ENCODE data around the gene SARDH. TPM values are rescaled to one million over a fixed set of nuclear protein-coding genes. Genes with fewer than 3 reads are reported as not detected.
"Not testable (repeated sequence)": the region's sequence is repeated elsewhere in the genome, so short reads cannot be mapped to it uniquely, and the experiment has no call there.

The SARDH gene
- total RNA-seq, 1 experiment from 2014 or later = 5.3 TPM

GRCh38 chr9:133676450-133676849, 61.7 kb downstream of the SARDH start:
- Histone ChIP-seq H3K79me2 (ENCODE audit: insufficient read depth, low read length) (no peaks in the 10 kb centered on the region), H3K23me2 (ENCODE audit: insufficient read length, low read depth, low read length, poor library complexity, severe bottlenecking) (no peaks in the 10 kb centered on the region), H3K56ac (ENCODE audit: insufficient read length, low read depth, low read length) (no peak overlapping the region), H3K9ac (ENCODE audit: extremely low read depth, insufficient read length, low read length) (no peak overlapping the region), H3K4me1 (ENCODE audit: insufficient read depth, low read length) (peaks cover 4% of the 10 kb centered on the region; the same call in 1 of the 2 replicates), H3K4ac (ENCODE audit: low read depth, low read length) (no peak overlapping the region), H2BK20ac (ENCODE audit: low read depth, low read length, poor library complexity, severe bottlenecking) (no peak overlapping the region), H3K4me2 (ENCODE audit: insufficient read depth, insufficient read length, low read length) (no peak overlapping the region), H3K9me3 (ENCODE audit: control insufficient read depth, low read depth, low read length) (no peaks in the 10 kb centered on the region), H2BK15ac (ENCODE audit: low read depth, low read length) (no peak overlapping the region), H3K79me1 (ENCODE audit: insufficient read depth, low read depth, low read length, poor library complexity, severe bottlenecking) (no peaks in the 10 kb centered on the region), H3K18ac (ENCODE audit: insufficient read length, low read depth, low read length) (no peak overlapping the region), H4K5ac (ENCODE audit: insufficient read length, low read depth, low read length) (no peak overlapping the region), H4K20me1 (ENCODE audit: control insufficient read depth, insufficient read depth, insufficient read length) (no peaks in the 10 kb centered on the region), H3K23ac (ENCODE audit: insufficient read length, low read depth, low read length) (no peak overlapping the region), H4K8ac (replicated peaks; ENCODE audit: insufficient read length, low read depth, low read length) (no peak overlapping the region), H2BK12ac (ENCODE audit: insufficient read length, low read depth, low read length) (no peak overlapping the region), H3K27ac (ENCODE audit: insufficient read length, low read depth, low read length) (no peak overlapping the region), H3K27me3 (ENCODE audit: insufficient read depth, low read length) (no peaks in the 10 kb centered on the region), H2AK5ac (ENCODE audit: insufficient read length, low read length) (no peak overlapping the region), H3T11ph (ENCODE audit: low read length) (no peak overlapping the region), H3K14ac (ENCODE audit: insufficient read depth, low read length) (no peak overlapping the region), H2AFZ (ENCODE audit: low read length) (no peak overlapping the region), H2BK5ac (ENCODE audit: insufficient read length, low read length) (no peak overlapping the region), H2BK120ac (ENCODE audit: low read depth, low read length, poor library complexity, severe bottlenecking) (no peak overlapping the region), H4K91ac (ENCODE audit: insufficient read length, low read depth, low read length) (no peak overlapping the region)
- no peaks in the 10 kb centered on the region; the same call in 1 of the 2 replicates for H3K27me3 Mint-ChIP-seq (ENCODE audit: low read depth)
- H3K9me3 Mint-ChIP-seq = peaks cover 2 to 4% of the 10 kb centered on the region in 2 experiments; a peak in 2 of 5 replicates
- no peak for DNase-seq
- TF ChIP-seq CTCF (conservative IDR thresholded peaks at IDR 0.05) = no peak
- WGBS (ENCODE audit: extremely low coverage, insufficient read length, low lambda C conversion rate) = no CpG with 5 or more reads among the region's 10 CpGs
- peaks cover 14 to 20% of the 10 kb centered on the region in 2 experiments for H3K4me1 Mint-ChIP-seq
- H3K27ac Mint-ChIP-seq = peak overlapping the region in 1 of 3 experiments; percentile 2; a peak in 1 of 7 replicates
- peaks cover 3 to 4% (median 3%) of the 10 kb centered on the region in 3 experiments; a peak in 5 of 7 replicates for H3K36me3 Mint-ChIP-seq (ENCODE audit: insufficient read depth in 1 of 3, low read depth in 3 of 3)
- H3K4me3 Mint-ChIP-seq = no peak overlapping the region

- H3K4me1 ChIP-seq (ENCODE audit: insufficient read depth, low read length); H2AFZ ChIP-seq (ENCODE audit: low read length); H3K9me3 ChIP-seq (ENCODE audit: control insufficient read depth, low read depth, low read length); H3K4me2 ChIP-seq (ENCODE audit: insufficient read depth, insufficient read length, low read length); H3K23ac ChIP-seq (ENCODE audit: insufficient read length, low read depth, low read length); H2BK20ac ChIP-seq (ENCODE audit: low read depth, low read length, poor library complexity, severe bottlenecking); H3K23me2 ChIP-seq (ENCODE audit: insufficient read length, low read depth, low read length, poor library complexity, severe bottlenecking); H3K79me1 ChIP-seq (ENCODE audit: insufficient read depth, low read depth, low read length, poor library complexity, severe bottlenecking); H2AK5ac ChIP-seq (ENCODE audit: insufficient read length, low read length); H2BK12ac ChIP-seq (ENCODE audit: insufficient read length, low read depth, low read length); H2BK120ac ChIP-seq (ENCODE audit: low read depth, low read length, poor library complexity, severe bottlenecking); H3K27me3 Mint-ChIP-seq (ENCODE audit: low read depth); H3K18ac ChIP-seq (ENCODE audit: insufficient read length, low read depth, low read length); H2BK15ac ChIP-seq (ENCODE audit: low read depth, low read length); H3K27me3 ChIP-seq (ENCODE audit: insufficient read depth, low read length); H3K36me3 Mint-ChIP-seq (ENCODE audit: insufficient read depth in 1 of 3, low read depth in 3 of 3); H4K20me1 ChIP-seq (ENCODE audit: control insufficient read depth, insufficient read depth, insufficient read length); H3T11ph ChIP-seq (ENCODE audit: low read length); H4K91ac ChIP-seq (ENCODE audit: insufficient read length, low read depth, low read length); H3K4me3 Mint-ChIP-seq; H3K4ac ChIP-seq (ENCODE audit: low read depth, low read length); H4K8ac ChIP-seq (replicated peaks; ENCODE audit: insufficient read length, low read depth, low read length); H3K9me3 Mint-ChIP-seq; H2BK5ac ChIP-seq (ENCODE audit: insufficient read length, low read length); H3K56ac ChIP-seq (ENCODE audit: insufficient read length, low read depth, low read length); H3K79me2 ChIP-seq (ENCODE audit: insufficient read depth, low read length); H3K14ac ChIP-seq (ENCODE audit: insufficient read depth, low read length); DNase-seq; H3K9ac ChIP-seq (ENCODE audit: extremely low read depth, insufficient read length, low read length); H4K5ac ChIP-seq (ENCODE audit: insufficient read length, low read depth, low read length); H3K27ac Mint-ChIP-seq; H3K27ac ChIP-seq (ENCODE audit: insufficient read length, low read depth, low read length): not testable (repeated sequence)
- H3K4me1 Mint-ChIP-seq = peaks cover 14 to 20% of the 10 kb centered on the region in 2 experiments
- no CpG with 5 or more reads among the region's 3 CpGs for WGBS (ENCODE audit: extremely low coverage, insufficient read length, low lambda C conversion rate)
Observed at GRCh38 chr9:133675796-133676195, 62.4 kb downstream of the SARDH start.

Data from H9 (cell line).